SU-DHL-6 (cell line): ENCODE results near the gene GALNT12.

Experiments
- H2AFZ ChIP-seq: fragments of 200-600 bp; sonication (generic); 2 replicates; pipeline ENCODE4 v1.6.1; 2014; ENCODE audit warnings: low read depth, mild to moderate bottlenecking, moderate library complexity, mixed read lengths, antibody characterized with exemption, low read length; ENCODE audit not compliant: severe bottlenecking
- H3F3A ChIP-seq: fragments of 200-600 bp; shearing (Covaris generic); 2 replicates; pipeline ENCODE4 v1.6.0; 2016; ENCODE audit warnings: antibody characterized with exemption, mild to moderate bottlenecking; ENCODE audit not compliant: insufficient read depth
- H3K27ac ChIP-seq: fragments of 200-600 bp; sonication (generic); 2 replicates; pipeline ENCODE4 v1.5.1; 2016; ENCODE audit warnings: low read depth, mild to moderate bottlenecking, low read length, moderate library complexity, mixed read lengths
- H3K27me3 ChIP-seq: fragments of 200-600 bp; sonication (generic), shearing (Covaris generic); 2 replicates; pipeline ENCODE4 v1.6.0; 2014; ENCODE audit warnings: mild to moderate bottlenecking, low read length
- H3K36me3 ChIP-seq: fragments of 200-600 bp; sonication (generic); 2 replicates; pipeline ENCODE4 v1.6.1; 2014; ENCODE audit warnings: mild to moderate bottlenecking, low read length, mixed read lengths
- H3K4me2 ChIP-seq: fragments of 300-600, 200-600 bp; shearing (Covaris generic), sonication (generic); 2 replicates; pipeline ENCODE4 v1.6.0; 2014; ENCODE audit warnings: low read length, low read depth, mild to moderate bottlenecking; ENCODE audit not compliant: poor library complexity, severe bottlenecking
- H3K4me3 ChIP-seq: fragments of 200-600 bp; sonication (generic); 2 replicates; pipeline ENCODE4 v1.5.1; 2014; ENCODE audit warnings: antibody characterized with exemption, low read length, mild to moderate bottlenecking, mixed read lengths; ENCODE audit not compliant: insufficient read depth, poor library complexity, severe bottlenecking
- H3K79me2 ChIP-seq: fragments of 200-600 bp; sonication (generic); 2 replicates; pipeline ENCODE4 v1.6.1; 2014; ENCODE audit warnings: mild to moderate bottlenecking, low read length, moderate library complexity; ENCODE audit not compliant: insufficient read depth
- H3K9ac ChIP-seq: fragments of 200-600 bp; sonication (generic); 2 replicates; pipeline ENCODE4 v1.7.0; 2014; ENCODE audit warnings: mild to moderate bottlenecking, low read length
- H3K9me2 ChIP-seq: fragments of 200-600 bp; sonication (generic); replicated peaks from 2 replicates; pipeline ENCODE4 v1.6.1; 2014; ENCODE audit warnings: low read length; ENCODE audit not compliant: insufficient read depth
- H3K9me3 ChIP-seq: fragments of 200-600 bp; sonication (generic); 2 replicates; pipeline ENCODE4 v1.6.1; 2014; ENCODE audit warnings: low read length, mixed read lengths; ENCODE audit not compliant: insufficient read depth
- H4K20me1 ChIP-seq: fragments of 200-600 bp; sonication (generic); 2 replicates; pipeline ENCODE4 v1.6.1; 2014; ENCODE audit warnings: low read depth, mild to moderate bottlenecking, antibody characterized with exemption, low read length, moderate library complexity, mixed read lengths
- CTCF ChIP-seq: fragments of 200-600 bp; sonication (generic); IDR thresholded peaks from one replicate; pipeline ENCODE4 v1.5.1; 2017; ENCODE audit warnings: antibody characterized with exemption, mild to moderate bottlenecking, low read length, moderate library complexity; ENCODE audit not compliant: insufficient read depth, poor library complexity, severe bottlenecking
- EZH2phosphoT487 ChIP-seq: fragments of 200-600 bp; sonication (generic), shearing (Covaris generic); conservative IDR thresholded peaks from 2 replicates; pipeline ENCODE4 v1.6.1; 2018; ENCODE audit warnings: mild to moderate bottlenecking, antibody characterized with exemption, low read length, moderate library complexity, mixed read lengths

The GALNT12 gene

GRCh38 chr9:98775831-98776441, 31.5 kb upstream of the GALNT12 start:
- Histone ChIP-seq H3K9me3 (no peaks in the 10 kb centered on the region), H3F3A (no peaks in the 10 kb centered on the region), H3K36me3 (no peaks in the 10 kb centered on the region), H3K4me3 (no peak overlapping the region), H3K9me2 (no peaks in the 10 kb centered on the region), H2AFZ (no peak overlapping the region), H3K9ac (no peak overlapping the region), H4K20me1 (no peaks in the 10 kb centered on the region), H3K79me2 (no peaks in the 10 kb centered on the region), H3K27ac (no peak overlapping the region), H3K4me2 (no peak overlapping the region), H3K27me3 (no peaks in the 10 kb centered on the region)
- TF ChIP-seq EZH2phosphoT487 (no peak), CTCF (peak; percentile 73)

DNA sequence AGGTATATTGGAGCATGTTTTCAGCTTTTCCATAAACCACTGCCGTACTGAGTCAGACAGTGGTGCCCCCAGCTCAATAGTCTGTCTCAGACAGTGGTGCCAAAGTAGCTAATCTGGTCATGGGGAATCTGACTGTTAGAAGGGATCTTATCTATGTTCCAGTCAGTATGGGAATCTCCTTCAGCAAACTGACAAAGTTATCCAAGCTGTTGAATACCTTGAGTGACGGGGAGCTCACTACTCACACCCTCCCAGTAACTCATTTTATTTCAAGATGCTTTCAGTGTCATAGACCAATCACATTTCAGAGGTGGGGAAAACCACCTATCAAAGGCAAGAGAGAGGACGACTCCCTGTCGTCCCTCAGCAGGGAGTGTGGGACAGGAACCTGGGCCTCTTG, 29.9 kb upstream of the GALNT12 start:
- Histone ChIP-seq H3K4me3 (no peak overlapping the region), H3K27ac (no peak overlapping the region), H4K20me1 (no peaks in the 10 kb centered on the region), H3K36me3 (no peaks in the 10 kb centered on the region), H3K9ac (no peak overlapping the region), H3F3A (no peaks in the 10 kb centered on the region), H3K79me2 (no peaks in the 10 kb centered on the region), H3K9me3 (no peaks in the 10 kb centered on the region), H2AFZ (no peak overlapping the region), H3K9me2 (no peaks in the 10 kb centered on the region), H3K4me2 (no peak overlapping the region), H3K27me3 (no peaks in the 10 kb centered on the region)
- TF ChIP-seq CTCF (no peak), EZH2phosphoT487 (no peak)

DNA sequence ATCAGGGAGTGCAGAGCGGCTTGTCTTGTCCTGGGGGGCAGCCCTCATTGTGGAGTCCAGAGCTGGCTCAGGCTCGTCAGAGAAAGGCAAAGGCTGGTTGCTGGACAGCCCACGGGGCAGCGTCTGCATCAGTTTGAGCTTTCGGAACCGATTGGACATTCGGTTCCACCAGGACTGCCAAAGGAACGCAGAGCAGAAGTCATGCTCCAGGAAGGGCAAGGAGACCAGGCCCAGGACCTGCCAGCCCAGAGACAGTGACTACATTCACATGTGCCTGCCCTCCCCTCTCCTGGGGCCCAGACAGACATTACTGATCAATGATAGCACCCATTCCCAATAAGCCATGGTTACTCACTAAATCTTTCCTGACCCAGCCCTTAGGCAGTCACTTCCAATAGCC, 29.2 kb upstream of the GALNT12 start:
- no peak overlapping the region for H3K9ac ChIP-seq
- TF ChIP-seq CTCF (no peak), EZH2phosphoT487 (no peak)
- H3K27ac ChIP-seq = no peak overlapping the region
- H2AFZ ChIP-seq = no peak overlapping the region
- H3K79me2 ChIP-seq = no peaks in the 10 kb centered on the region
- H3K9me3 ChIP-seq = no peaks in the 10 kb centered on the region
- no peaks in the 10 kb centered on the region for H3K27me3 ChIP-seq
- H3K9me2 ChIP-seq = no peaks in the 10 kb centered on the region
- H4K20me1 ChIP-seq = no peaks in the 10 kb centered on the region
- no peaks in the 10 kb centered on the region for H3F3A ChIP-seq
- no peak overlapping the region for H3K4me2 ChIP-seq
- no peak overlapping the region for H3K4me3 ChIP-seq
- no peaks in the 10 kb centered on the region for H3K36me3 ChIP-seq
